Spleen (tissue), 7 donors: ENCODE measurements around the gene SLC34A1.

Experiments
- CTCF ChIP-seq, 11 experiments: fragments of 200-600 bp in 7 of 11; fragments of 450-650 bp in 4 of 11; sonication (generic) in 4 of 11; IDR thresholded peaks in 8 of 11; conservative IDR thresholded peaks in 3 of 11; 1 replicate in 7 of 11; 2 replicates in 4 of 11; pipeline versions ENCODE4 v1.4.0 to v1.8.0; 2016 to 2021; ENCODE audit warnings: antibody characterized with exemption in 11 of 11, inconsistent platforms in 4 of 11, mild to moderate bottlenecking in 1 of 11
- POLR2A ChIP-seq, 3 donors: fragments of 450-650 bp; IDR thresholded peaks; one replicate each; pipeline ENCODE4 v1.5.1; 2017; ENCODE audit warnings: antibody characterized with exemption in 3 of 3, mild to moderate bottlenecking in 1 of 3
- POLR2AphosphoS5 ChIP-seq, 3 donors: sonication (generic); formaldehyde crosslinking; IDR thresholded peaks; one replicate each; pipeline ENCODE4 v1.5.1; 2017; ENCODE audit warnings: antibody characterized with exemption in 3 of 3
- donor health status: DM: no; HTN: no; CAD: no; lungs with moderate emphysema.
- donor health status: DM: no; HTN: no; CAD: no.
- donor health status: DM: no; HTN: no; CAD: no.

- no peak for TF ChIP-seq CTCF (IDR thresholded peaks at IDR 0.05 in 8 of 11, conservative IDR thresholded peaks at IDR 0.05 in 3 of 11)
- no peak for TF ChIP-seq POLR2A (IDR thresholded peaks at IDR 0.05)
- no peak for TF ChIP-seq POLR2AphosphoS5 (IDR thresholded peaks at IDR 0.05)
Measured at GRCh38 chr5:177349362-177349647, 34.9 kb upstream of the SLC34A1 start.
